Activated T-helper 9 cell treated with anti-CD3 and anti-CD28 coated beads, Interleukin-2, amount 50 U/mL, for 16 hours (primary cell): ENCODE data around the gene THG1L.
A peak's percentile ranks its signal among the peaks of the same experiment; 100 is the strongest.
"Not testable (repeated sequence)": the region's sequence is repeated elsewhere in the genome, so short reads cannot be mapped to it uniquely, and the experiment has no call there.

Experiments
- DNase-seq: peaks from one replicate; pipeline ENCODE4 v3.0.0-alpha.2; 2020; ENCODE audit warnings: low read depth

Gene THG1L

DNA sequence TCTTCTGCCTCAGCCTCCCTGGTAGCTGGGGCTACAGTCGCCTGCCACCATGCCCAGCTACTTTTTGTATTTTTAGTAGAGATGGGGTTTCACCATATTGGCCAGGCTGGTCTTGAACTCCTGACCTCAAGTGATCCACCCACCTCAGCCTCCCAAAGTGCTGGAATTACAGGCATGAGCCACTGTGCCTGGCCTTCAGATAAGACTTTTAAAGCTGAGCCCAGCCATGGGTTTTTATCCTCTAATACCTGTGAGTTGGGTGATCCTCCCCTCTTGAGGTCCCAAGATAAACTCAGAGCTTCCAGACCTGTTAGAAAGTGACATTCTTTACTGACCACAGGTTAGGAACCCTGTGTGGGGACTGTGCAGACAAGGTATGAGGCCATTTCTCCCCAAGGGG lies 3.4 kb upstream of the THG1L start:
- DNase-seq, result not testable (repeated sequence)

DNA sequence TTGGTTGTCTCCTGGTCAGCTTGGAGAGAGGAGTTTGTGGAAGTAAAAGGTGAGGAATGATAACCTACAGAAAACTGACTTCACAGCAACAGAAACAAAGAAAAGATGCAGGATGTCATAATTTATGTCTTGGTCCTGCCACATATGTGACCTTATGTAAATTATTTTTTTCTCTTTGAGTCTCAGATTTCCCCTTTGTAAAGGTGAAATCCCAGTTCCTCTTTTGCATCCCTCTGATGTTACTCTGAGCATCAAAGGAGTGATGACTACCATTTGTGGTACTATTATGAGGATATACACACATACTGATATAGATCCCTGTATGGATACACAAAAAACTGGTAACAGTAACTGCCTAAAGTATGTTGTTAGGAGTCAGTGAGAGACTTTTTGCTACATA lies 1.4 kb upstream of the THG1L start:
- DNase-seq, result no peak

DNA sequence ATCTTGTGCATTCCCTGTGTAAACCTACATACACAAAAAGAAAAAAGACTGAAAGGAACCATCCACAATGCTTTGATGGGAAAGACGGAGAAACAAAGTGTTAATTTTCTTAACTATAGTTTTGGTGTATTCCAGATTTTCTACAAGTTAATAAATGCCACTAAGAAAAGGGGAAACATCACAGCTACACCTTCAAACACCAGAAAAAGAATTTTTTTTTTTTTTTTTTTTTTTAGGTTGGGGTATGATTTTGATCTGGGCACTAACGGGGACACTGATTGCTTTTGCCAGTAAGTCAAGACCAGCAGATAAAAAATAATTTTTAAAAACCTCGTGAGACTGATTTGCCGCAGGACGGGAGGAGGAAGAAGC lies 334 bp upstream of the THG1L start:
- DNase-seq, result no peak

DNA sequence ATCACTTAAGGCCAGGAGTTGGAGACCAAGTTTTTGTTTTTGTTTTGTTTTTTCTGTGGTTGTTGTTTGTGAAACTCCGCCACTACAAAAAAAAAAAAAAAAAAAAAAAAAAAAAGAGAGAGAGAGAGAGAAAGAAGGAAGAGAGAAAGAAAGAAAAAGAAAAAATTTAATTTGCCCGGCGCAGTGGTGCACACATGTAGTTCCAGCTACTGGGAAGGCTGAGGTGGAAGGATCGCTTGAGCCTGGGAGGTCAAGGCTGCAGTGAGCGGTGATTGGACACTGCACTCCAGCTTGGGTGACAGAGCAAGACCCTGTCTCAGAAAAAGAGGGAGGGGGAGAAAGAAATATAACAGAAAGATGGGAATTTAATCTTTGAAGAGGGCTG lies 902 bp downstream of the THG1L start:
- no peak for DNase-seq

DNA sequence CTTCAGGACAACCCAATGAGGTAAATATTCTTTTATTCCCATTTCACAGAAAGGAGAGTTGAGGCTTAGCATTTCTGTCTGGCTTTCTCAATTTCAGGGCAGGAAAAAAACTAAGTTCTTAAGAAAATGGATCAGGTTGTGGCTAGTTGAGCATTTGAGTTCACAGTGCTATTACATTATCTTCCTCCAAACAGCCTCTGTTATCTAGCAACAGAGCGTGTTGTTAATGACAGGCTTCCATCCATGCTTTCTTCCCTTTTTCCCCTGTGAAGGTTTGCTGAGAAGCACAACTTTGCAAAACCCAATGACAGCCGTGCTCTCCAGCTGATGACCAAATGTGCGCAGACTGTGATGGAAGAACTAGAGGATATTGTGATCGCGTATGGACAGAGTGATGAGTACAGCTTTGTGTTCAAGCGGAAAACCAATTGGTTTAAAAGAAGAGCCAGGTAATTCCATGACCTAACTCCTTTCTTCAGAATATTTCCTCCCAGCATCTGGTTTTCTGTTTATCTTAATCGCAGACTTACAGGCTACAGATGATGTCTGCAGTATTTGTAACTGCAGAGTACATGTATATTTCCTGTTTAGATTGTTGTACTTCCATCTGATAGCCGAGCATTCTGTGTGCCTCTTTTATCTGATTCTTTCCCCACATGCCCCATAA lies 1.5 kb downstream of the THG1L start:
- no peak for DNase-seq

DNA sequence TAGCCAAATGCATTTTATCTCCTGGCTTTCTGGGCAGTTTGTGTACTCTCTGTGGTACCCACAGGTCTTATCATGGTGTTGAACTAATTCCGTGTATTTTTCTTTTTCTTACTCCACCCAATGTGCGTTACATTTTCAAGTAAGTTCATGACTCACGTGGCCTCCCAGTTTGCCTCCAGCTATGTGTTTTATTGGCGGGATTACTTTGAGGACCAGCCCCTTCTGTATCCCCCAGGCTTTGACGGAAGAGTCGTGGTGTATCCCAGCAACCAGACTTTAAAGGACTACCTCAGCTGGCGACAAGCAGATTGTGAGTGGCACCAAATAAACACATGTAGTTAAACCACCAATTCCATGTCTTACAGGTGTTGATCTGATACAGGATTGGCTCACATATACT lies 3.2 kb downstream of the THG1L start:
- no peak for DNase-seq

DNA sequence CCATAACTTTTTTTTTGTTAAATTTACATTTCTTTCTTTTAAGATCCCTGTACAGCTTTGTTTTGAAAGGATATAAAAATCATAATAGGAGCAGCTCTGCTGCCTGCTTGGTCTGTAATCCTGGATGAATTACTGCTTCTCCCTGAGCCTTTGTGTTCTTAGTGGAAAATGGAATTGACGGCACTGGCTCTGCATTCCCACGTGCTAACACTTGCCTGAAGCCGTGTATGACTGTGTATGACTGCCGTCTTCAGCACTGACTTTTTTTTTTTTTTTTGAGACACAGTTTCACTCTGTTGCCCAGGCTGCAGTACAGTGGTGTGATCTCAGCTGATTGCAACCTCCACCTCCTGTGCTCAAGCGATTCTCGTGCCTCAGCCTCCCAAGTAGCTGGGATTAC lies 4.8 kb downstream of the THG1L start:
- DNase-seq, result no peak

DNA sequence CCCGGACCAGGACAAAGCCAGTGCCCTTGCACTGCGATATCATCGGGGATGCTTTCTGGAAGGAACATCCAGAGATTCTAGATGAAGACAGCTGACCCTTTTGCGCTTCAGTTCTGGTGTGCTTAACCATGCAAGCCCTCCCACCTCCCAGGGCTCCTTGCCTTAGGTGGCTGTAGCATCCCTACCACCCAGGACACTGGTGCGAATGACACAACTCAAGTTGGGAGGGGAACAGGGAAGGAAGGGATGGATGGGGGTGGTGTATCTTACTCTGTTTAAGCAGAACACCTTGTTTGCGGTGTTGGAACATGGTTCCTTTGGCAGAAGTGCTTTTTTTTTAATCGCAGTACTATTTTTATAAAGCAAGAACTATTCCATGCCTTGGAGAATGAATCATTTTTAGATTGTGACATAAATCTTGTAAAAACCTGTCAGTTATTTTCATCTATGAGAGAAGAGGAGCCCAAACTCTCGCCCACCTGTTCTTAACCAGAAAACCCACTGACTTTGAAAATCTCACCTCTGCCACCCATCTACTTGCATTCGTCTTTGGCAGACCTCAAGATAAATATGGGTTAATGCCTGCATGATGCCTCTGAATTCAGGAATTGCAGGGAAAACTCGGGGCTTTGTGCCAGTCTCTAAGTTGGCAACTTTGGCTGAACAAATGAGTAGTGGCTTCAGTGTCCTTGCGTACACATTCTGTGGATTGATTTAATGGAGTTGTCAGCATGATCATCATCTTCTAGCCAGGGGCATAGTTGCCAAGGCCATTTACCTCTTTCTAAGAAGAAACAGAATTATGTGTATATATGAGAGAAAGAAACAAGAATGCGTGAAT lies 8.4 kb downstream of the THG1L start:
- no peak for DNase-seq

DNA sequence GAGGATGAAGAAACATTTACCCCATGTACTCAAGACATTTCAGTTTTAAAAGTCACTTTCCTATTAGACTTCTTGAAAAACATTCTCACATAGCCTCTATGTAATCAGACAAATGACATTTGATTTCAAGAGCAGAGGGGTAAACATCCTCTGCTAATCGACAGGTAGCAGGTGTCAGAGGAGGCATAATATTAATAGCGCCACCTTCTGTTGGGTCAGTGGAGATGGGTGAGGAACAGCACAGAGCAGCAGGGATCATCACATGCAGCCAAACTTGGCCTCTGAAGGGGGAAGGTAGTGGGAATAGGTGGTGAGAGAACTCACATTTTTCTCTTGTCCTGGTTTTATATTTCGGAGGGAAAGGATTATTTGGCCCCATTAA lies 9.0 kb downstream of the THG1L start:
- no peak for DNase-seq

DNA sequence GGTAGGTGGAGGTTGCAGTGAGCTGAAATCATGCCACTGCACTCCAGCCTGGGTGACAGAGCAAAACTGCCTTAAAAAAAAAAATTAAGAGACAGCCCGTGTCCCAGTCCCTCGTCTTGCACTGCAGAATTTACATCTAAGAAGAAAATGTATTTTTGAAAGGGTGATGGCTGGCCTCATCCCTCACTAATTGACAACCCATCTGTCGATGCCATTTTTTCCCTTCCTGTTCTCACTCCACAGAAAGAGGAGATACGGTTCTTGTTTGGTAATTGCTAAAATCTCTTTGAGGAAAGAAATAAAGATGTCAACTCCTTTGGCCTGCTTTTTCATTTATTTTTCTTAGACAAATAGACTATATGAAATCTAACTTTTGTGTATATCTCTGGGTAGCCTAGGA lies 9.9 kb downstream of the THG1L start:
- DNase-seq, result no peak

DNA sequence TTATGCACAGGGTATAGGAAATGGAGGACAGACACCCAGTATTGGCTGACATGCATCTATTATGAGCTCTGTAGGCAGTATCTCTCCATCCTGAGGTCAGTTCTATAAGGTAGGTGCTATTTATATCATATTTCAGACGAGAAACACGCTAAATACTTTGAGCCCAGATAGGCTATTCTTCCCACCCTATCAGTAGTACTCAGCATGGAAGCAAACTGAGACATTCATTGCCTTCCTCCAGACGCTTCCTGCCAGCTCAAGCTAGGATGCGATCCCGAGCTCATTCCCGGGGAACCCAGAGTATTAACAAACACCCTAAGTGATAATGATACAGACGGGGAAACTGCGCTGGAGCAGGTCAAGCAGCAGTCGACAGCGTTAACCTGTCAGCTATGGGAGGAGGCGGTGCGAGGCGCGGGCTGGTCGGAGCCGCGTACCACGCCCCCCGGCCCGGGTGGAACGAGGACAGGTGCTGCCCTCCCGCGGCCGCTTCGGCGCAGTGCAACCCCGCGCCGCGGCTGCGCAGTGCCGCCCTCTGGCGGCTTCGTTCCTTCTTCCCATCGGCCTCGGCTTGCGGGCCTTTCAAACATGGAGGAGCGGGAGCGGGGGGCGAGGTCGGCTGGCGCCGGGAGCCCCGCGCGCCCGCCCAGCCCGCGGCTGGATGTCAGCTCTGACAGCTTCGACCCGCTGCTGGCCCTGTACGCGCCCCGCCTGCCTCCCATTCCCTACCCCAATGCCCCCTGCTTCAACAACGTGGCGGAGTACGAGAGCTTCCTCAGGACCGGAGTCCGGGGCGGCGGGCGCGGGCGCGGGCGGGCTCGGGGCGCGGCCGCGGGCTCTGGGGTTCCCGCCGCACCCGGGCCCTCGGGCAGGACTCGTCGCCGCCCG lies 12.2 kb downstream of the THG1L start, which contains the start of gene LSM11:
Gene LSM11, plus strand, starts transcription at position 550 of the 888 bp plus-strand sequence. Its CDS starts 39 bp downstream, at position 589.
- peak; percentile 89 for DNase-seq

DNA sequence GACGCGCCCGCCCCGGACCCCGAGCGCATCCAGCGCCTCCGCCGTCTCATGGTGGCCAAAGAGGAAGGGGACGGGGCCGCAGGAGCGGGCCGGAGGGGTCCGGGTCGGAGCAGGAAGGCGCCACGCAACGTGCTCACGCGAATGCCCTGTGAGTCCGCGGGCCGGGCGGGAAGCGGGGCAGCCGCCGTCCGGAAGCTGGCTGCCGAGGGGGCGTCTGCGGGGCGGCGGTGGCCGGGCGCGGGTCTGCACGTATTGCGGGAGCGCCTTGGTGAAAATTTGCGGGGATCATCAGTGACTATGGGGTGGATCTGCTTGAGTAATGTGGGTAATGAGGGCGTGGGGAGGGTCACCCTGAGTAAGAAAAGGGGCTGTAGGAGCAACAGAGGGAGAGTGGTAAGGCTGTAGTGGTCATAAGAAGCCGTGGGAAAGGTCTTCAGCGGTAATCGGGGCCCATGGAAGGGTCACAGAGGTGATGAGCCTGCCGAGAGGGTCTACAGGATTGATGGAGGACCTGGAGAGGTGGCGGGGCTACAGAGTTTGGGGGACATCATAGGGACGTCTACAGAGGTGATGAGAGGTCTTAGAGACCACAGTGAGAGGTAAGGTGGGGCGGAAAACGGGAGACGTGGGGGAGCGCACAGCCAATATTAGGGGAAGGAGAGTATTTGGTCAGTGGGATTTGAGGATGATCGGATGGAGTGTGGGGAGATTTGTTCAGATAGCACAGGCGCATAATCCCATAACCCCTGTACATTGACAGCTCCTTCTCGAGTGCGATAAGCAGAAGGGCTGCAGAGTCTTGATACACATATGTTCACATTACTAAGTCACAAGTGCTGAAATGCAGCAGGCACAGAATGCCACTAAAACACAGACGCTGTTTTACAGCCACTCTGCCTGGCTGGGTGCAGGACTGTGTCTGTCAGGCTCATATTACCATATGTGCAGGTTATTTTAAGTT lies 13.1 kb downstream of the THG1L start:
- DNase-seq, result peak; percentile 14

DNA sequence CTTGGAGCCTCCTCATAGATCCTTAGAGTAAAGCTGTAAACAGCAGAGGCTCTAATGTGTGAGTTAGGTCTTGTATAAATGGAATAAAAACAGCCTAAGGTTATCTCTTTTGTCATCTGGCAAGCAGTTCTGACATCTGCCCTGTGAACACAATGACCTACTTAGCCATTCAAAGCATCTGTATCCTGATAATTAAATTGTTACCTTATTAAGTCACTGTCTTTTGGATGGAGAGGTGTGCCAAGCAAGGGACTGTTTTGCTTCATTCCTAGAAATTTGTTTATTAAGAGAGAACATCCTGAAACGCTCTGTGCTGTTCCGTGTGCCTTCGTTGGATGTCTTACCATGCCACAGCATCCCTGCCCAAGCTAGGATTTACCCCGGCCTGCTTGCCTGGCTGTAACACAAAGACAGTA lies 13.8 kb downstream of the THG1L start:
- no peak for DNase-seq

DNA sequence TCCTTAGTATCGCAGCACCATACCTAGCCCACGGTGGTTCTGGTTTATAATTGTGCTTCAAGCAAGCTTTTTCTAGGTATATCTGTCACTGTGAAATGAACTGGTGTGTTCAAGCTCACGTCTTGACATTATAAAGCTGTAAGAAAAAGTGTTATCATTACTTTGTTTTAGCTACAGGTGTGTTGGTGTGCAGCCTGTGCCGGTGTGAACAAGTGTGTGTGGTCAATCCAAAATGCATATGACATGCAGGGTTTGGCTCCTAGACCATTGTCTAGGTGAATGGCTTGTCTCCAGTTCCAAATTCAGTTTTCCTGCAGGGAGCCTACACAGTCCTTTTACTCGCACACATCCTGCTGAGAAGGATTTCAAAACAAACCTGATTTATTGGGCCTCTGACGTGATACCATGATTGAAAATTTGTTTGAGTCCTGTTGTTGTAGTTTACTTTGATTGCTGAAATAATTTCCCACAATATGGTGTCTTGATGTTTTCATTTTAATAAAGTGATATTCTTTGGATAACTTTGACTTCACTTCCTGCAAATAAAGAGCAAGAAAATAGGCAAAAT lies 16.0 kb downstream of the THG1L start:
- DNase-seq, result no peak

DNA sequence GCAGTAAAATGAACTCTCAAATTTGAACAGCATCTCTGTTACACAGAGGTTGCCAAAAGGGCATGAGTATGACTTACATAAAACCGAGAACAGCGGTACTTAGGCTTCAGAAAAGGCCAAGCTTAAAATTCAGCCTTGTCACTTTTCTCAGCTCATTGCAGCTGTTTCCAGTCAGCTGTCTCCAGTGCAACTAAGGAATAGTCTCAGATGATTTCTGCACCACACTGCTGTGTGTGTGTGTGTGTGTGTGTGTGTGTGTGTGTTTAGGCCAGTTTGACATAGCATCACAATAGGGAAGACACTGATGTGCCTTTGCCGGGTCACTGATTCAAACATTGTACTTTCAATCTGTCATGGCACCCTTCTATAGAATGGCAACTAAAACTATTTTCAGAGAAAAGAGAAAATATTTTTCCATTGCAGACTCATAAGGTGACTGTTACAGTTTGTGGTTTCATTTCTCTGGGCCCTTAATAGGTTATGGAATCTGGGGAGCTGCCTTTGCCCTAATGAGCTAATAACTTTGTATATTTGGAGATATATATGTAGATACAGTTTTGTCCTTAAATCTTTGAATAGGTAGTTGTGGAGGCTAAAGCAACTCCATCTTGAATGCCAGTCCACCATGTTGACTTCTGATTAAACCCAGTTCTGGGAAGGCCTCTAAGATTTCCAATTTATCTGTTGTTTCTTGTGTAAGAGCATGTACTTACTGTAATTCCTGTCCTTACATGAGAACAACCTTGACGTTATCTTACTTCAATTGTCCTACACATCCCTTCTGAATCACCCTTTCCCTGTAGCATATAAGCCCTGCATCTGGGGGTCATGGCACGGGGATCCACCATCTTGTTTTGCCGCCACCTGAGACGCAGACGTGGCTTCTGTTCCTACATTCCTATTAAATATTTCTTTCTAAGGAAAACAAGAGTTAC lies 16.8 kb downstream of the THG1L start:
- DNase-seq, result no peak

DNA sequence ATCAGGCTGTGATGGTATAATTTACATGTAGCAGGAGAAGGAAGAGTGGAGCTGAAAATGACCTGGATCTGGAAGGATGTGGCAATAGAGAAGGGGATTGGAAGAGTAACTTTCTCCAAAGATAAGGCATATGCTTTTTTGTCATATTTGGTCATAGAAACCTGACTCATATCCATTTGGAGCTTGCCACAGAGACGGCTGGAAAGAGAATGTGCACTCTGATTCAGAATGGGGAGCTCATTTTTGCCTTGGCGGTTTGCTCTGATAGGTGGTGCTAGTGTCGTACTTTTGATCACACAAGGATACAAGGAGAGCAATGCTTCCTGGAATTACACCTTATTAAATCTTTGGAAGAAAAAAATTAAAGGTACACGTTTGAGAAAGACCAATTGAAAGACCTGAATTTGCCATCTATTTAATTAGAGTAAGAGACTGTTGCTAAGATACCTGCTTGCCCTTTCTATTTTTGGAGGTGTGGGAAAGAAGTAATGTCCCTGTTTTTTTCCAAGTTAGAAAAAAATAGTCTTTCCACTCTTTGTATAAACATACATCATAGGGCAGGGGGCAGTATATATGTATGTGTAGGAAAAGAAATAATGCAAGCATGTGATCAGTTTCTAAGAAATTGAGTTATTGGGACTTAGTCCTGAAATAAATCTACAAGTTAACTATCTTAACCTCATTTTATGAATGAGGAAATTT lies 17.7 kb downstream of the THG1L start:
- no peak for DNase-seq

DNA sequence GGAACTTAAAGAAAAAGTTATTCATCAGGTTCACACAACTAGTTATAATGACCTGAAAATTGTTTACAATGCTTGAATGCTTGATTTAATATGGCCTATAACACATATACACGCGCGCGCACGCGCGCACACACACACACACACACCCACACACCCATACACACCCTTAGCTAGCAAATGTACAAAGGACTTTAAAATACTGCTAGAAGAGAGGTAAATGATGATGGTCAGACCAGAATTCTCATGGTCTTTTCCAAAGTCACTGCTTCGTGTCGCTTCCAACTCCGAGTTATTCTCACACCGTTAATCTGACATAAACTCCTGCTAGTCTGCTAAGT lies 18.2 kb downstream of the THG1L start:
- no peak for DNase-seq

DNA sequence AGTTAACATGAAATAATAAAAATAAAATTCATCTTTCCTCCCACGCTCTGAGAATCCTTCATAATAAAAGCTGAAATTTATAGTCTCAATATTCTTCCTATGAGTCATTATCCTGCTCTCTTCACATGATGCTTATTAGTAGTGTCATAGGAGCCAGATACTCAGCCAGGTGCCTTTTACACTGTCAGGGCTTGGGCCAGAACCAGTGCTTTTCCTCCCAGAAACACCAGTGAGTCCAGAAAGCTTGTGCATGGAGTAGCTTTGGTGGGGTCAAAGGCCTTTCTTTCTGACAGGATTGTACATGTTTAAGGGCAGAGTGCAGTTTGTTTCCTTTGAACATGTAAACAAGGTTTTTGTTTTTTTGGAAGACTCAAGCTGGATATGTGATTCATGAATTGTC lies 19.1 kb downstream of the THG1L start:
- DNase-seq, result no peak

DNA sequence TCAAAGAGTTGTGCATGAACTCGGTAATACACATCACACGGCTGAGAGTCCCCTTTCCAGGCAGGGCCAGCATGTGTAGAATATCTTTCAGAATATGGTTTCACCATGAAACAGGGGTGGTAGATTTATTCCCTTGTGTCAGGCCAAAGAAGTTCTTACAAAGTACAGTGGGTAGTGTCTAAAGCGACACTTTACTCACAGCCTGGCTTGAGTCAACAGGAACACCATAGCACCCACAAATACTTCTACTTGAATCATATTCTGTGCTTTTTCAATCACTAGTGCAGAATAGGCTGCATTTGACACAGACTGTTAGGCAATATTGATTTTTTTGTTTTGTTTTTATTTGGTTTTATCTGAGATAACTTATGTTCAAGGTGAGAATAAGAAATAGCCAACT lies 24.9 kb downstream of the THG1L start:
- DNase-seq, result no peak

DNA sequence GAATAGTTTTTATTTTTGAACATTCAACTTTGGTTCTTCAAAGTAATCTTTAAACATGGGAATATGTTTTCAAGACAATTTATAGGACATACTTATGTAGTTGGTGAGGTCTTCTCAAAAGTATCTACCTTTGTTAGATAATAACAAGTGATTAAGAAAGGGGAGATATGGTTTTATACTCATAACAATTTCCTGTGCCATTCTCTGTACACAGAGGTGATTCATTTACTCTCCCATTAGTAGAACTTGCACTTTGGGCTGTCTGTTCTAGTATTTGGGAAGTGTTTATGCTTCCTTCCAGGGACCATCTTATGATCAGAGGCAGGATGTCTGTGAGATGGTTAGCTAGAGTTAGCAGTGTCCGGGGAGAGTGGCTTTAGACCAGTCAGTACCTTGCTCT lies 27.5 kb downstream of the THG1L start:
- no peak for DNase-seq
